Measurements from ENCODE around the gene LAPTM4A. TPM values are rescaled to one million over a fixed set of nuclear protein-coding genes. Genes with fewer than 3 reads are reported as not detected.
"Not testable (repeated sequence)": the region's sequence is repeated elsewhere in the genome, so short reads cannot be mapped to it uniquely, and the experiment has no call there.

Gene LAPTM4A
- total RNA-seq, 1 experiment from 2014 or later: 537 TPM

GRCh38 chr2:20076757-20077156 lies 25.3 kb upstream of the LAPTM4A start:
- no peak for DNase-seq (ENCODE audit: low spot score)

DNA sequence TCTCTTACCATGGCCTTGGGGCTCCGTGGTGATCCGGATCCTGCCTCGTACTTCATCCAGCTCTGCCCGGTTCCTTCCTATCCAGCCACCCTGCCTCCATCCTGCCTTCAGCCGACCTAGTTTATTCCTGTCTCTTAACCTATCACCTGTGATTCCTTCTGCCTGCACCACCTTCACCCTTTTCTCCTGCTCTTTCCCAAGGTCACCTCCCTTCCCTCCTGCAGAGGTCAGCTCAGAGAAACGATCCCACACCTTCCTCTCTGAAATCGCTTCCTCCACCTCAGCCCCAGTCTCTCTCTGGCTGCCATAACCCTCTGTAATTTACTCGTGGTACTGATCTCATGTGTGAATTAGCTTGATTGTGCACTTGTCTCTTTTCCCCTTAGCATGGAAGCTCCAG lies 23.5 kb upstream of the LAPTM4A start:
- no peak for DNase-seq (ENCODE audit: low spot score)

GRCh38 chr2:20074046-20074648 lies 22.7 kb upstream of the LAPTM4A start:
- DNase-seq (ENCODE audit: low spot score): not testable (repeated sequence)

GRCh38 chr2:20073460-20073859 lies 22.0 kb upstream of the LAPTM4A start:
- no peak for DNase-seq (ENCODE audit: low spot score)

- DNase-seq (ENCODE audit: low spot score): no peak
These were observed 21.2 kb upstream of the LAPTM4A start for GRCh38 chr2:20072436-20073158.

DNA sequence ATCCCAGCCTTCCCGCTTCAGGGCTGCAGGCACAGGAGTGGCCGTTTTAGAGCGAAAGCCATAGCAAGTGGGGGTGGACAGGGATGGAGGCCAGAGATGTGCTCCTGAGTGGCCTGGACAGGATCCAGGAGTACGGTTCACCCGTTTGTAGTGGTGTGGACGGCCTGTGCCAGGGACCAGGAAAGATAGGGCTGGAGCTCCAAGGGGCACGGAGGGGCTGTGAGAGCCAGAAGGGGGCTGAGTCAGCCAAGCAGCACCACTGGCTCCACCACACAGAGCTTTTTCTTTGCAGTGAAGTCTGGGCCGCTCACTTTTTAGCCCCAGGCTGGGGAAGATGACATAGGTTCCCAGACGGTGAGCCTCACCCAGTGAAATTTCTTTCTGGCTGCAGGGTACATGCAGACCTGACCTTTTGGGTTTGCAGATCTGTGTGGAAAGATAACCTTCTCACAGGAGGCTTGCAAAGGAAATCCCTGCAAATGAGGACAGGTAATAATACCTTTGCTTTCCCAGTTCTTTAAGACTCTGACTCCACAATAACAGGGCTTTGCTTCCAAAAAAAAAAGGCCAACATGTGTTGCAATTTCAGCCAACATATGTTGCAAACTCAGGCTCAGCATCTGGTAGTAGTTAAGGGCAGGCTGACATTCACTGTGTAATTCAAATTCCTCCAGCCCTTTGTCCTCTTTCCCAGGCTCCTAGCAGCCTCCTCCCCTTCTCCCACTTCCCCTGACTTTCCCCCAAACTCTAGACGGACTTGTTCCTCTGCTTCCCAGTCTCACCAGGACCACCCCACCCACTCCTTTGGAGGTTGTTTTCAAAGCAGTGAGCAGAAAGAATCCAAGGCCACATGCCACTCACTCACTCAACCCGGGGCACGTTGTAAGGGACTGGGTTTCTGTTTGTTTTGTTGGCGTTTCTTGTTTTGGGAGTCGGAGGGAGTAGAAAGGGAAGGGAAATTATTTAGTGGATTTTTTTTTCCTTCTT lies 20.3 kb upstream of the LAPTM4A start:
- DNase-seq (ENCODE audit: low spot score): peak; percentile 54

- DNase-seq (ENCODE audit: low spot score): no peak
These were observed 18.3 kb upstream of the LAPTM4A start for GRCh38 chr2:20069756-20070155.

DNA sequence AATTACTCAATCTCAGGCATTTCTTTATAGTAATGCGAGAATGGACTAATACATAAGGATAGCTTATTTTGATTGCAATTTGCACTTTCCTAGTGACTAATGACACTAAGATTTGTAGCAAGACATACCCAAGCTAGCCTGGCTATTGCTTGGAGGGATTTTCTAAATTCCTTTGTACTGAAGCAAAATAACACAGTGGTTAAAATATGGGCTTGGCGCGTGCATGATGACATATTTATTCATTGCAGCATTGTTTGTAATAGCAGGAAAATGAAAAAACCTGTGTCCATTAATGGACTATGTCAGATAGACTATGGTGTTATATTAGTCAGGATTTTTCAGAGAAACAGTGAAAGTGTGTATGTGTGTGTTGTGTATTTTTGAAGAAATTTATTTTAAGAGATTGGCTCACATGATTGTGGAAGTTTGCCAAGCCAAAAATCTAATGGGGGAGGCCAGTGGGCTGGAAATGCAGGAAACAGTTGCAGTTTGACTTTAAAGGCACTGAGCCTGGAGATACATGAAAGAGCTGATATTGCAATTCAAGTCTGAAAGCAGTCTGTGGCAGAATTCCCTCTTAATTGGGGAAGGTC lies 16.7 kb upstream of the LAPTM4A start:
- peak; percentile 96 for DNase-seq (ENCODE audit: low spot score)

GRCh38 chr2:20065885-20066602 lies 14.6 kb upstream of the LAPTM4A start:
- peak; percentile 95 for DNase-seq (ENCODE audit: low spot score)

- DNase-seq (ENCODE audit: low spot score): no peak
These were observed 13.4 kb upstream of the LAPTM4A start for GRCh38 chr2:20064841-20065240.

DNA sequence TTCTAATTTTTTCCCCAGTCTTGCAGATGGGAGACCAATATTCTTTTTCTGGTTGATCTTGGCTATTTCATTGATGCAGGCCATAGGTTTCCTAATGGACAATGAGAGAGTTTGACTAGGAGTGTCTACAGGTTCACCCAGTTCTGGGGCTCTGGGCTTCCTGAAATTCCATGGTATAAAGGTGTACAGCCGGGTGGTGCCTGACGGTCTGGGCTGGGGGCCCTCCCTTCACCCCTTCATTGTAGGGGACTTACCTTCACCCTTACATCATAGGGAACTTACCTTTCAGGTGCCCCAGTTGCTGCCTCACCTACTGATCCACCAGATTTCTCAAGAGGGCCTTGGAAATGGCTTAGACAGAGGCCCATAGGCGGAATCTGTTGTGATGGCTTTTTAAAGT lies 13.0 kb upstream of the LAPTM4A start:
- DNase-seq (ENCODE audit: low spot score): no peak

DNA sequence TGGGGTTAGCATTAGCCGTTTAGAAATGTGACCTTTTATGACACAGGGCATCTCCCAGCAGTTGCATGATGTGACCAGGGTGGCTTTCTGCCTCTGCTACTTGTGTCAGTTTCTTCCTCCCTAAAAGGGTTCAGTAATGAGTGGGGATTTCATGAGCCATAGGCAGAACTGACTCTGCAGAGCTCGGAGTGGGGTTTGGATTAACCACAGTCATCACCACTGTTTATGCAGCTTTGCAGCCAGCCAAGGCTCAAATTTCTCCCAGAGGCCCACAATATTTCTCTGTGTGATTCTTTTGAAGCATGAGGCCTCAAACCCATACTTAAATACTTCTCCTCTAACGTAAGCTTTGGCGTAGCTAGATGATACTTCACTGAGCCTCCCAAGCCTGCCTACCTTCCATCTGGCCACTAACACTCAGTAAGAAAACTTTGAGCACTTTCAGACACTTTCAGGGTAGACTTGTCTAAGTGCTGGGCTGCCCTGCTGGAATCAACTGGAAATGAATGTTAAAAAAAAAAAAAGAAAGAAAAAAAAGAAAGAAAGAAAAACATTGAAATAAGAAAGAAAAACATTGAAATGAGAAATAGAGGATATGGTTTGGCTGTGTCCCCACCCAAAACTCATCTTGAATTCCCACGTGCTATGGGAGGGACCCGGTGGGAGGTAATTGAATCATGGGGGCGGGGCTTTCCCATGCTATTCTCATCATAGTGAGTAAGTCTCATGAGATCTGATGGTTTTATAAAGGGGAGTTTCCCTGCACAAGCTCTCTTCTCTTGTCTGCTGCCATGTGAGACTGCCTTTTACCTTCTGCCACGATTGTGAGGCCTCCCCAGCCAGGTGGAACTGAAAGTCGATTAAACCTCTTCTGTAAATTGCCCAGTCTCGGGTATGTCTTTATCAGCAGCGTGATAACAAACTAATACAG lies 11.5 kb upstream of the LAPTM4A start:
- DNase-seq (ENCODE audit: low spot score): peak; percentile 35

GRCh38 chr2:20061940-20062339 lies 10.5 kb upstream of the LAPTM4A start:
- no peak for DNase-seq (ENCODE audit: low spot score)

- DNase-seq (ENCODE audit: low spot score): no peak
These were observed 10.0 kb upstream of the LAPTM4A start for GRCh38 chr2:20061476-20061875.

- DNase-seq (ENCODE audit: low spot score): no peak
These were observed 8.7 kb upstream of the LAPTM4A start for GRCh38 chr2:20060106-20060505.

- DNase-seq (ENCODE audit: low spot score): no peak
These were observed 5.8 kb upstream of the LAPTM4A start for GRCh38 chr2:20057268-20057667.

GRCh38 chr2:20054931-20055330 lies 3.5 kb upstream of the LAPTM4A start:
- no peak for DNase-seq (ENCODE audit: low spot score)

DNA sequence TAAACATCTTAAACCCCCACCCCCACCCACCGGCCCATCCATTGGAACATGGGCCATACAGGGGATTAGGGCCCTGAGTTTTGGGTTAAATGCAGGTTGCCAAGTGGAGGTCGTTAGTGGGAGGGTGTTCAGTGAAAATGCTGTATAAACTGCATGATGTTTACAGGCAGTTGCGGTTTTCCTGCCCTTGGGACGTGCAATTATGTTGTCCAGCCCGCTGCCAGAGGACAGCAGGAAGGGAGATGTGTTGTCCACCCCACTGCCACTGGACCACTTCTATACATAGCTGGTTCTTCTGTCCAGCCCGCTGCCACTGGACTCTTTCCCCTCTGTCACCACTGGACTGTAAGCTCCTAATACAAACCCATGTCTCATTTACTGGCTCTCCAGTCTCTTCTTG lies 2.7 kb upstream of the LAPTM4A start:
- no peak for DNase-seq (ENCODE audit: low spot score)

- peak; percentile 79 for DNase-seq (ENCODE audit: low spot score)
These were observed 1.4 kb upstream of the LAPTM4A start for GRCh38 chr2:20052861-20053281.

DNA sequence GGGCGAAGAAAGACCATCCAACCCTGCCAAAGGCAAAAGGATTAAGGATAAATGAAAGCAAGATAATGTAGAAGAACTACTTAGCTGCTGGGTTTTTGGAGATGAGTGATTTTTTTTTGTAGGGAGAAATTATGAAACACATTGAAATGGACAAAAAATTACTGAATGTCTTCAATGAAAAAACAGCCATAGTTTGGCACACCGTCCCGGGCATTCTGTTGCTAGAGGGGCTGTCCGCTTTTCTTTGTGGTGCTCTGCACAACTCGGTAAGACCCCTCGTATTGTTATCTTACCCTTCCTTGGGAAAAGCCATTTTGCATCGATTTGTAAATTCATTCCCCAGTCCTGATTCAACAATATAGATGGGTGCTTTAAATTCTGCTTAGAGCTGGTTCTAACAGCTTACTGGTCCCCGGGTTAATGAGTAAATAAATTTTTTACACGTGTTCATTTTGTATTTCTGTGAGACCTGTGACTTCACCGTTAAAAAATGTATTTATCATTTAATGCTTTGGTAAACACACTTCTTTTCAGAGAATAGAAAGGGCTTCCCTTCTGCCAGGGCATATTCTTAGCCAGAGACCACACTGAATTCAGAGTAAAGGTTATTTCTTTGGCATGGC lies 912 bp upstream of the LAPTM4A start:
- peak; percentile 36 for DNase-seq (ENCODE audit: low spot score)
